ENCODE measurements around the gene RLN2.

RLN2 gene

DNA sequence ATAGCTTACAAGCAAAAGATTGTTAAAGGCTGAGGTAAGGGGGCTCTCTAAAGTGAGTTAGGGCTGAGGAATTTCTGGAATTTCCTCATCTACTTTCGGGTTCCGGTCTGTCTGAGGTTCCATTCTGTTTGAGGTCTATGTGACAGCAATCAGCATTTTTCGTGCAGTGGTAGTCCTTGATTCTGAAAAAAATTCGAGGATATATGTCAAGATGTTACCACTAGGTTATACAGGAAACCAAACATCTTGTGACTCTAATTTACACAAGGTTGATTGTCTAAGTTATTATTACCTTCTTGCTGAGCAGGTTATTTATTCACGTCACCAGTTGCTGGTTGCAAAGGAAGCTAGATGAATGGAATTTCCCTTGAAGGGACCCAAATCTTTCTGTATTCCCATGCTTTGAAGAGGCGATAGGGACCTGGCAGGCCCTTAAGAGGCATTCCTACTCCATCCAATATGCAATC, 35.2 kb downstream of the RLN2 start:
- DNase-seq (ENCODE audit: low read depth in 2 of 3, low spot score in 1 of 3): no peak

DNA sequence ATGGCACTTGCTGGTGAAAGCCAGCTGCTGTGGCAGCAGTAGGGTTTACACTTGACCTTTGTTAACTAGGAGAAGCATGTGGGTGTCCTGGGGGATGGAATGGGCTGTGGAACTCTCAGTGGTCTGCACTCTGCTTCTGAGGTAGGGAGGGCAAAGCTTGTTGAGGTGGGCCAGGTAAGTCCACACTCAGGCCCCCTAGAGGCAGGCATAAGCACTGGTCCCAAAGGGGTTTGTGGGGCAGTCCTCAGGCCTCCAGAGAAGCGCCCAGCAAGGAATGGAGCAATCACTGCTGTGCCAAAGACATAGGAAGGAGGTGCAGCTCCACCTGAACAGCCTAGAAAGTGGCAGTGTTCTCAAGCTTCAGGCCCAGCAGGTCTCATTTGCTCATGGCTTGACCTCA, 38.6 kb downstream of the RLN2 start:
- DNase-seq (ENCODE audit: low read depth in 2 of 3, low spot score in 1 of 3): no peak

DNA sequence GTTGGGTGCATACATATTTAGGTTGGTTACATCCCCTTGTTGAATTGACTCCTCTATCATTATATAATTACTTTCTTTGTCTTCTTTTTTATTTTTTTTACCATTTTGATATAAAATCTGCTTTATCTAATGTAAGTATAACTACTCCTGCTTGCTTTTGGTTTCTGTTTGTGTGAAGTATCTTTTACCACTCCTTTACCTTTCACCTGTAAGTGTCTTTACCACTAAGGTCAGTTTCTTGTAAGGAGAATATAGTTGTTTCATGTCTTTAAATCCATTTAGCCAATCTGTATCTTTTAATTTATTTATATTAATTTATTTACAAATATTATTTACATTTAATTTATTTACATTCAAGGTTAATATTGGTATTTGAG, 40.3 kb downstream of the RLN2 start:
- no peak for DNase-seq (ENCODE audit: low read depth in 2 of 3, low spot score in 1 of 3)

DNA sequence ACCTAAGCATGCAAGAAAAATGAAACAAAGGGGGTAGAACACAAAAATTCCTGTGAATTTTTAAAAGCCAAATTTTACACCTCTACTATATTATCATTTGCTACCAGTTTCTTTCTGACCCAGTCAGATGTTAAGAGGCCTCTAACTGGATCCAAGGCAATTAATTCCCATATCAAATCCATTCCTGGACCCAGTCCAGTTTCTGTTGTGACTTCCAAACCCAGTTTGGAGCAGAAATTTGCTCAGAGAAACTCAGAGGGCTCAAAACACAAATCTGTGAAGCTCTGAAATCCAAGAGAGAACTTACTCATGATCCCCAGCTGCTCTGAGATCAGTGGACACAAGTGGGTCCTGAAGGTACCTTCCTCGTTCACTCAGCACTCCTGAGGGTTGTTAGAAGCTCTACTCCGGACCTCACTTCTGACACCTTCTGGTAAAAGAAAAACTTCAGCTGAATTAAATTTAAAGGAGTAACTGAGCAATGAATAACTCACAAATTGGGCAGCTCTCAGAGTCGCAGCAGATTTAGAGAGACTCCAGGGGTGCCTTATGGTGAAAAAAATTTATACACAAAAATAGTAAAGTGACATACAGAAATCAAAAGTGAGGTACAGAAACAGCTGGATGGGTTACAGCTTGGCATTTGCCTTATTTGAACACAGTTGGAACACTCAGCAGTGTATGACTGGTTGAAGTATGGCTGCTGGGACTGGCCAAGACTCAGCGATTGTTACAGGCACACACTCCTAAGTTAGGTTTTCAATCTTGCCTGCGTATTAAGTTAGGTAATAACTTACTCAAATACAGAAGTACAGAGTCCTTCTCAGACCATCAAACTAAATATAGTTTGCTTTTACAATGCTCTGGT, 40.9 kb downstream of the RLN2 start:
- no peak for DNase-seq (ENCODE audit: low read depth in 2 of 3, low spot score in 1 of 3)
